Trophoblast cell (in vitro differentiated cells and primary cell): Measurements from ENCODE around the gene PIK3R6.

ENCODE experiments used
- DNase-seq, 2 donors: peaks; one replicate each; pipeline ENCODE4 v3.0.0-alpha.2; 2016
- H2AFZ ChIP-seq: 2 replicates; pipeline ENCODE4 v1.6.1; 2013; ENCODE audit warnings: low read length, moderate library complexity, mild to moderate bottlenecking; ENCODE audit not compliant: insufficient read depth, poor library complexity
- H2AK5ac ChIP-seq: 2 replicates; pipeline ENCODE4 v1.6.1; 2013; ENCODE audit warnings: mild to moderate bottlenecking, low read length
- H2BK120ac ChIP-seq: 2 replicates; pipeline ENCODE4 v1.6.1; 2013; ENCODE audit warnings: low read length, mild to moderate bottlenecking, moderate library complexity; ENCODE audit not compliant: insufficient read depth, poor library complexity
- H2BK12ac ChIP-seq: 2 replicates; pipeline ENCODE4 v1.6.1; 2013; ENCODE audit warnings: mild to moderate bottlenecking, low read length, moderate library complexity
- H2BK5ac ChIP-seq: 2 replicates; pipeline ENCODE4 v1.6.1; 2013; ENCODE audit warnings: low read length, low read depth, moderate library complexity, mild to moderate bottlenecking; ENCODE audit not compliant: poor library complexity
- H3K14ac ChIP-seq: 2 replicates; pipeline ENCODE4 v1.6.1; 2013; ENCODE audit warnings: mild to moderate bottlenecking, low read length
- H3K18ac ChIP-seq: 2 replicates; pipeline ENCODE4 v1.6.1; 2013; ENCODE audit warnings: mild to moderate bottlenecking, low read length
- H3K23ac ChIP-seq: 2 replicates; pipeline ENCODE4 v1.6.1; 2013; ENCODE audit warnings: low read length
- H3K27ac ChIP-seq: 2 replicates; pipeline ENCODE4 v1.5.1; 2013; ENCODE audit warnings: low read depth, mild to moderate bottlenecking, inconsistent platforms, low read length, moderate library complexity
- H3K27me3 ChIP-seq: 2 replicates; pipeline ENCODE4 v1.6.1; 2013; ENCODE audit warnings: inconsistent platforms, mild to moderate bottlenecking, low read length, moderate library complexity; ENCODE audit not compliant: insufficient read depth
- H3K36me3 ChIP-seq, 2 experiments: 1 replicate in 1 of 2; 2 replicates in 1 of 2; pipeline ENCODE4 v1.6.1; 2013; ENCODE audit warnings: low read length in 2 of 2, mild to moderate bottlenecking in 2 of 2, moderate library complexity in 1 of 2; ENCODE audit not compliant: insufficient read depth in 2 of 2, control insufficient read depth in 1 of 2
- H3K4ac ChIP-seq: 2 replicates; pipeline ENCODE4 v1.6.1; 2013; ENCODE audit warnings: low read depth, mild to moderate bottlenecking, low read length, moderate library complexity
- H3K4me1 ChIP-seq, 2 experiments: 1 replicate in 1 of 2; 2 replicates in 1 of 2; pipeline ENCODE4 v1.6.1; 2013; ENCODE audit warnings: low read length in 2 of 2, mild to moderate bottlenecking in 2 of 2, moderate library complexity in 1 of 2; ENCODE audit not compliant: insufficient read depth in 2 of 2, control insufficient read depth in 1 of 2
- H3K4me2 ChIP-seq: 2 replicates; pipeline ENCODE4 v1.6.1; 2013; ENCODE audit warnings: inconsistent platforms, mild to moderate bottlenecking, low read length, moderate library complexity
- H3K4me3 ChIP-seq: 2 replicates; pipeline ENCODE4 v1.5.1; 2013; ENCODE audit warnings: mild to moderate bottlenecking, low read depth, low read length, inconsistent platforms
- H3K79me1 ChIP-seq: one replicate; pipeline ENCODE4 v1.6.1; 2013; ENCODE audit warnings: low read length
- H3K79me2 ChIP-seq: 2 replicates; pipeline ENCODE4 v1.6.1; 2013; ENCODE audit warnings: low read length, mild to moderate bottlenecking; ENCODE audit not compliant: control insufficient read depth, insufficient read depth, poor library complexity
- H3K9ac ChIP-seq: 2 replicates; pipeline ENCODE4 v1.6.1; 2013; ENCODE audit warnings: mild to moderate bottlenecking, low read length
- H3K9me3 ChIP-seq: 2 replicates; pipeline ENCODE4 v1.6.1; 2013; ENCODE audit warnings: low read depth, mild to moderate bottlenecking, control low read depth, inconsistent platforms, low read length; ENCODE audit not compliant: insufficient read depth
- H4K12ac ChIP-seq: 2 replicates; pipeline ENCODE4 v1.6.1; 2013; ENCODE audit warnings: low read depth, mild to moderate bottlenecking, low read length, moderate library complexity
- H4K8ac ChIP-seq: 2 replicates; pipeline ENCODE4 v1.6.1; 2013; ENCODE audit warnings: low read depth, mild to moderate bottlenecking, low read length, moderate library complexity
- H4K91ac ChIP-seq: one replicate; pipeline ENCODE4 v1.6.1; 2013; ENCODE audit warnings: low read depth, mild to moderate bottlenecking, low read length, moderate library complexity
- WGBS: extraction: QIAGEN DNeasy Blood & Tissue Kit; methylation state at CpG from one replicate; pipeline ENCODE4 v1.1.7; 2013; ENCODE audit warnings: missing lambda C conversion rate; ENCODE audit not compliant: insufficient read length, insufficient coverage; ENCODE audit errors: extremely low coverage; 5-methylcytosine and 5-hydroxymethylcytosine counted together

PIK3R6 gene

GRCh38 chr17:8875436-8875835 lies 8.0 kb upstream of the PIK3R6 start:
- H3K4me3 ChIP-seq, result no peak overlapping the region
- no peak overlapping the region for H3K18ac ChIP-seq
- H3K4me2 ChIP-seq, result no peak overlapping the region
- no peak overlapping the region for H2AFZ ChIP-seq
- no peak overlapping the region for H3K27ac ChIP-seq
- no peak overlapping the region for H4K12ac ChIP-seq
- no peak overlapping the region for H3K23ac ChIP-seq
- no peaks in the 10 kb centered on the region for H3K36me3 ChIP-seq
- H4K91ac ChIP-seq, result no peak overlapping the region
- H3K14ac ChIP-seq, result no peak overlapping the region
- WGBS, result no CpG with 5 or more reads among the region's 12 CpGs
- H2AK5ac ChIP-seq, result no peak overlapping the region
- H3K79me2 ChIP-seq, result no peaks in the 10 kb centered on the region
- no peak overlapping the region for H3K4ac ChIP-seq
- no peak overlapping the region for H3K9ac ChIP-seq
- H3K27me3 ChIP-seq, result no peaks in the 10 kb centered on the region
- DNase-seq, result no peak
- H3K9me3 ChIP-seq, result no peaks in the 10 kb centered on the region
- H2BK5ac ChIP-seq, result no peak overlapping the region
- no peak overlapping the region for H2BK12ac ChIP-seq
- H2BK120ac ChIP-seq, result no peak overlapping the region
- no peaks in the 10 kb centered on the region for H3K79me1 ChIP-seq
- no peak overlapping the region for H4K8ac ChIP-seq
- H3K4me1 ChIP-seq, result no peaks in the 10 kb centered on the region

DNA sequence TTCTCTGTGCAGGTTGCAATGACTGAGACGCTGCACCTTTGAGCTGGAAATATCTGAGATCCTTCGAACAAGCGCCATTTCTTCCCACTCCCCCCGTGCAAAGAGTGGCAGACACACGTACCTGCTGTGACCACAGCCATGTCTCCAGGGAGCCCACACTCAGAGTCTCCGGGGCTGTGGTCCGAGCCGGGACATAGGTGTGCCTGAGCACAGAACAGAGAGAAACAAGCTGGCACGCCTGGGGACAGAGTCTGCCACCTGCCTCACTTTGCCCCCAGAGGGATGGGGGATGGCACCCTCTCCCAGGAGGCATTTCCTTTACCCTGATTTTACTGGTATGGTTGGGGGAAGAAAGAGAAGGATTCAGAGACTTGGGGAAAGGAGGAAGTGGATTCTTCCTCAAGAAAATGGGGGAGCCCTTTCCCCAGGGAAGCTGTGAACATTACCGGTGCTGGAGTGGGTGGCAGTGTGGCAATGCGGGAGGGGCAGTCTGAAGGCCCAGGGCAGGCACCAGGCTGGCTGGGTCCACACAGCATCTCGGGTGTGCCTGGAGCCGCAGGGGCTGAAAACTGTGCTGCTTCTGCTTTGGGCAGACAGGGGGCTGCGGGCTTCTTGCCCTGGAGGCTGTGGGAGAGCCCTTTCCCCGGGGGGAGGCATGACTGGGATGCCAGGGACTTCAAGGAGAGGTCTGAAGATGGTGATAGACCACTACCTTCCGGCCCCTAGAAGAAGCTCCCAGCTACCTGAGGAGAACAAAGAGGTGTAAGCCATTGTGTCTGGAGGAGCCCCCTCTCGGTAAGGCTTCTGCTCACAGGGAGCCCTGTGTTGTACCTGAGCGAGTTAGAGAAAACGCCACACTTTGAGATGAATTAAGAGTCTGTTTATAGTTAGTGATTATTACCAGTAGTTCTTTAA lies 6.6 kb upstream of the PIK3R6 start:
- no peak overlapping the region for H2BK120ac ChIP-seq
- H3K4me2 ChIP-seq, result no peak overlapping the region
- H3K4ac ChIP-seq, result no peak overlapping the region
- no peaks in the 10 kb centered on the region for H3K27me3 ChIP-seq
- no peak overlapping the region for H3K4me3 ChIP-seq
- H4K91ac ChIP-seq, result no peak overlapping the region
- H3K79me1 ChIP-seq, result no peaks in the 10 kb centered on the region
- H3K27ac ChIP-seq, result no peak overlapping the region
- no peak overlapping the region for H2AK5ac ChIP-seq
- no peak overlapping the region for H3K9ac ChIP-seq
- H3K36me3 ChIP-seq, result no peaks in the 10 kb centered on the region
- no peak overlapping the region for H3K18ac ChIP-seq
- peak in 1 of 2 donors; percentile 30 for DNase-seq
- no peak overlapping the region for H3K14ac ChIP-seq
- no peak overlapping the region for H2BK12ac ChIP-seq
- no peak overlapping the region for H4K12ac ChIP-seq
- H3K79me2 ChIP-seq, result no peaks in the 10 kb centered on the region
- no peak overlapping the region for H2BK5ac ChIP-seq
- no CpG with 5 or more reads among the region's 19 CpGs for WGBS
- no peaks in the 10 kb centered on the region for H3K4me1 ChIP-seq
- no peak overlapping the region for H3K23ac ChIP-seq
- H2AFZ ChIP-seq, result no peak overlapping the region
- no peaks in the 10 kb centered on the region for H3K9me3 ChIP-seq
- H4K8ac ChIP-seq, result no peak overlapping the region

DNA sequence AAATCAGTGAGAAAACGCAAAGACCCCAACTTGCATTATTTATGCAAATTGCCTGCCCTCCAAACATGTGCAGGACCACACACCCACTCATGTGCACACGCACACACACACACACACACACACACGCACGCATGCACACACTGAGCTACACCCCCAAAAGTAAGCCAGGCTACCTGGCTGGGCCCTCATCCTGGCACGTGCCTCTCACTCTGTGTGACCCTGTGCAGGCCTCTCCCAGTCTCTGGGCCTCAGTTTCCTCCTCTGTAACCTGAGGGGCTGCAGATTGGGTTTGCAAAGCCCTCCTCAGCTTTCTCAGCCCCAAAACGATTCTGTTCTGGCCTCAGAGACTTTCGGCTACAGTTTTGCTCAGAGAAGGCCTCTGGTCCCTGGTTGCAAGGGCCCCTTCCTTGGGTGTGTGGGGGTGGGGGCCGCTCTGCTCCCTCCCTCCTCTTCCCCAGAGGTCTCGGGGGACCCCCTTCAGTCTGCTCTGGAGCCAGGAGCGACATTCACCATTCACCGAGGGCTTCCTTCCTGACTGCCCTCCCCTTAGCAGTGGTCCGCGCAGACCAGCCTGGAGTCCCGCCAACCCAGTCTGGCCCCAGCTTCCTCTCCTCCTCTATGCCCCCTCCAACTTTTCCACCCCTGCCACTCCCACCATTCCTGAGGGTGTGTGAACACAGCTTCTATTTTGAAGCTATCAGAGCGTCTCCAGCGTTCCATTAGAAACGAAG lies 5.4 kb upstream of the PIK3R6 start:
- Histone ChIP-seq H3K14ac (no peak overlapping the region), H3K4me1 (no peaks in the 10 kb centered on the region), H2BK120ac (no peak overlapping the region), H3K4me2 (no peak overlapping the region), H2BK5ac (no peak overlapping the region), H3K27ac (no peak overlapping the region), H4K91ac (no peak overlapping the region), H2AK5ac (no peak overlapping the region), H3K9ac (no peak overlapping the region), H4K8ac (no peak overlapping the region), H3K18ac (no peak overlapping the region), H3K79me1 (no peaks in the 10 kb centered on the region), H3K27me3 (no peaks in the 10 kb centered on the region), H3K4me3 (no peak overlapping the region), H3K36me3 (no peaks in the 10 kb centered on the region), H4K12ac (no peak overlapping the region), H3K9me3 (no peaks in the 10 kb centered on the region), H2BK12ac (no peak overlapping the region), H2AFZ (no peak overlapping the region), H3K4ac (no peak overlapping the region), H3K23ac (no peak overlapping the region), H3K79me2 (no peaks in the 10 kb centered on the region)
- WGBS, result no CpG with 5 or more reads among the region's 17 CpGs
- no peak for DNase-seq

GRCh38 chr17:8872036-8872704 lies 4.7 kb upstream of the PIK3R6 start:
- Histone ChIP-seq H3K4me3 (no peak overlapping the region), H2AK5ac (no peak overlapping the region), H2AFZ (no peak overlapping the region), H3K4ac (no peak overlapping the region), H4K12ac (no peak overlapping the region), H2BK120ac (no peak overlapping the region), H3K18ac (no peak overlapping the region), H4K91ac (no peak overlapping the region), H3K27ac (no peak overlapping the region), H3K4me1 (no peaks in the 10 kb centered on the region), H3K4me2 (no peak overlapping the region), H3K79me1 (no peaks in the 10 kb centered on the region), H3K79me2 (no peaks in the 10 kb centered on the region), H2BK5ac (no peak overlapping the region), H3K9me3 (no peaks in the 10 kb centered on the region), H3K14ac (no peak overlapping the region), H3K23ac (no peak overlapping the region), H2BK12ac (no peak overlapping the region), H3K9ac (no peak overlapping the region), H3K36me3 (no peaks in the 10 kb centered on the region), H3K27me3 (no peaks in the 10 kb centered on the region), H4K8ac (no peak overlapping the region)
- no peak for DNase-seq
- WGBS, result no CpG with 5 or more reads among the region's 7 CpGs
